GM19397 (cell line): ENCODE measurements around the gene XPC.

Source experiments
- ATAC-seq: cut with Tn5 transposase; IDR thresholded peaks from one replicate; pipeline ENCODE4 v1.9.1; 2021; ENCODE audit warnings: mild to moderate bottlenecking, moderate library complexity; ENCODE audit not compliant: unreplicated experiment

Gene XPC

DNA sequence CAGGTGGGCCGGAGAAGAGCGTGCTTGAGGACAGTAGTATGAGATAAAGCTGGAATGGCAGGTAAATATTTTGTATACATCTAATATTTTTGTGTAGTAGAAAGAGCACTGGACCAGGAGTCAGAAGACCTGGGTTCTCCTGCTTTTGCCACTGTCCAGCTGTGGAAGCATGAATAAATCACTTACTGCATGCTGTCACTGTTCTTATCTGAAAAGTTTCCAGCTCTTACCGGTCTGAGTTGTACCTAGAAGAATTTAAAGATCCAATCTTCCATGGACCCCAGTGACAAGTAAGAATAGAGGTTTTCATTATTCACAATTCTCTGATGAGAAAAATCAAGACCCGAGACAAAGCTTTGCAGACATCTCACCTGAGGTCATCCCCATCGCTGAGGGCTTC lies 5.9 kb downstream of the XPC start:
- ATAC-seq: no peak

DNA sequence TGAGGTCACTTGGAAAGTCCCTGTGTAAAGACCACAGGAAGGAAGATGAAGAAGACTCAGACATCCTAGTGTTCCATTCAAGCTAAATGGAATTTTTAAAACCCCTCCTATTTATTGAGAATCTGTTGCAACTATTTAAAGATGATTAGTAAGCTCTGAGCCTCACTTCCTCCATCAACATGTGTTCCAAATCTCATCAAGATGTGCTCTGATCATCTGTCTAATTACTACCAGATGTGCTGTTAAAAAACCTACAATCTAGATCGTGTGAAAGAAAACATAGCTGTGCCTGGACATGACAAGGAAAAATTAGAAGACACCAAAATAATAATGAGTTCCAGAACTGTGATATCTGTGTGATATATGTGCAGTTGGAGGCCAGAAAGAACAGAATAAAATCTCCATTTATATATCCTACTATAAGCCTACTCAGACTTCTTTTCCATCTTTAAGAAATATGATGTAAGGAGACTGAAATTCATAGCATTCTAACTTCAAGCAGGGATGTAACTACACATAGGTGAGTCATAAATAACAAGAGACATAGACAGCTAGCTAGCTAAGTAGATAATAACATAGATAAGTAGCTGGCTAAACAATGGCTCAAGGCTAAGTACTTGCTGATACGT lies 7.8 kb downstream of the XPC start:
- no peak for ATAC-seq

- no peak for ATAC-seq
These were observed 8.5 kb downstream of the XPC start for GRCh38 chr3:14169871-14170270.

GRCh38 chr3:14169435-14169834 lies 9.0 kb downstream of the XPC start:
- no peak for ATAC-seq

GRCh38 chr3:14166877-14167603 lies 11.4 kb downstream of the XPC start:
- ATAC-seq: no peak

DNA sequence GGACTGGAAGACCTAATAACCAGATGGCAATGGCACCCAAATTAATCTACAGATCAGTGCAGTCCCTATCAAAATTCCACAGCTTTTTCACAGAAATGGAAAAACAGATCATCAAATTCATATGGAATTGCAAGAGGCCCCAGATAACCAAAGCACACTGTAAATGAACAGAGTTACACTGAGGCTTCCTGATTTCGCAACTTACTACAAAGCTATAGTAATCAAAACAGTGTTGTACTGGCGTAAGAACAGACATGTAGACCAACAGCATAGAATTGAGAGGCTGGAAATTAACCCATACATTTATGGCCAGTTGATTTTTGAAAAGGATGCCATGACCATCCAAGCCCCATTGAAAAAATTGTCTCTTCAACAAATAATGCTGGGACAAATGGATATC lies 16.2 kb downstream of the XPC start:
- ATAC-seq: no peak

- no peak for ATAC-seq
These were observed 17.1 kb downstream of the XPC start for GRCh38 chr3:14161282-14161681.

GRCh38 chr3:14159426-14159825 lies 19.0 kb downstream of the XPC start:
- no peak for ATAC-seq

DNA sequence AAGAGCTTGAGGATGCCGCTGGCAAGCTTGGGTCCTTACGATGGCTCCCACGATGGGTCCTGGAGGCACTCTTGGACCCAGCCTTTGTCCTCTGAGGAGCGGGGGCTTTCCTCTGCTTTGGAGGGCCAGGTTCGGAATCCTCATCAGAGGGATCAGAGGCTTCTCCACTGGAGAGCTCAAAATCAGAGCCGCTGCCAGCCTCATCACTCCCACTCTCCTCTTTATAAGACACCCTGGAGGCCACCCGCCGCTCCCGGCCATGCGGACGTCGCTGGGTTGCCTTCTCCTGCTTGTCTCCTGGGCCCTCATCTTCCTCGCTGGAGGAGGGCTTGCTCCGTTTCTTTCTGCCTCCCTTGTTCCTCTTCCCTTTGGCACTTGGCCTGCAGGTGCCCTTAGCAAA lies 20.0 kb downstream of the XPC start:
- ATAC-seq: no peak

- no peak for ATAC-seq
These were observed 20.4 kb downstream of the XPC start for GRCh38 chr3:14157951-14158350.

DNA sequence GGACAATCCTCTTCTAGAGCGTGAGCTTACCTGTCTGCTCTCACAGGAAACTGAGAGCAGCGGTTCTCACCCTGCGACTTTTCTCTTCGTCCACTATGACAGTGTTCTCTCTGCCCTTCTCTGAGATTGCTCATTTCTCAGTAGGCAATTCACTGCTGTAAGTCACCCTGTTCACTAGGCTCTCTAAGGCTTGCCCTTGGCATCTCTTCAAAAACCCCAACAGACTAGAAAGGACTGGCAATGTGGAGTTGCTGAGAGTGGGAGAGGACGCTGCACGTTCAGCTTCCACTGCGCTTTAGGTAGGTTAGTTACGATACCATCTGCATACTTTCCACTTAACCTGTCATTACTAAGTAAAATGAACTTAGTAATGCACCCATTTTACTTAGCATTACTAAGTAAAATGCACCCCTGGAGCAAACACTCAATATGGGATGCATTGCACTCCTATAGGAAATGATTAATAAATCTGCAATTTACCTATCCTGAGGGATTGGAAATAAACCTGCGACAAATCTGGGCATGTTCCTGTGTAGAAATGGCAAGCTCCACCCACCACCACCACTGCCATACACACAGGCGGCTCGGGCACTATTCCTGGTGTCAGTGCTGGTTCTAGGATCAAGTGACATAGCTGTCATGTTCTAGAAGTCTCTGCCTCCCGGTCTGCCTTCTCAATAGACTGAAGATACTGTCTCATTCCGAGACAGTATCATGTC lies 21.4 kb downstream of the XPC start:
- no peak for ATAC-seq

DNA sequence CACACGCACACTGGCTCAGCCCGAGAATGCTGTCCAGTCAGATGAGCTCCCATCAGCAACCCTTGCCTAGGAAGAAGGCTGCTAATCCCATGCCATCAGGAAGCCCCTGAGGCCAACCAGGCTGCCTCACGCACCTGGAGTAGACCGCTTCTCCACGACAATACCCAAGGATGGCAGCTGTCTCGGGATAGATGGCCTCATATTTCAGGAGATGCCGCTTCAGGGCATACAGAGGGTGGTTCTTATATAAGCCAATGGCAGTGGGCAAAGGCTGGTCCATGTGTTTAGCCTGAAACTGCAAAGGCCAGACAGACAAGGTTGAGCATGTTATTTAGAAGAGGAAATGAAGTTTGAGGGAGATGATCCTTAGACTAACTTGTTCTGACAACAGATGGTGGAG lies 22.2 kb downstream of the XPC start:
- no peak for ATAC-seq

DNA sequence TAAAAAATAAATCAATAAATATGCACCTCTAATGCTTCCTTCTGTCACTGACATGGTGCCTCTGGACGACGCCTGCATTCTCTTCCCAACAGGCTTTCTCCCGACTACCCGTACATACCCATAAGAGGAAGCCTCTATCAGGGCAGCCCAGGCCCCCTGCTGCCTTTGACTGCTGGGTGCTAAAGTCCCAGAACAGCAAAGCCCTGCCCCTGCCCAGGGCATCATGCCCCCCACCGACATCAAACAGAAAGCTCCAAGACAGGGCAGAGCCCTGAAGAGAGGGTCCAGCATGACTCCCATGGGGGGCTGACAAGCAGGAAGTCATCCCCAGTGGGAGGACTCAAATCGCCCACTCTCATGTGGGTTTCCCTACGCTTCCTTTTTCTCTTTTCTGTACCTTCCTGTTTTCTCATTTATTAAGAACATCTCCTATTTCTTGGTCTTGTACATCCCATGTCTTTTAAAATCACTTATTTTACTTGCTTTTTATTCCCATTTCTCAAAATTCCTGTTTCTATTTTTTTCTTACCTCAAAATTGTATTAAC lies 23.4 kb downstream of the XPC start:
- no peak for ATAC-seq

- ATAC-seq: no peak
These were observed 24.1 kb downstream of the XPC start for GRCh38 chr3:14154276-14154675.

DNA sequence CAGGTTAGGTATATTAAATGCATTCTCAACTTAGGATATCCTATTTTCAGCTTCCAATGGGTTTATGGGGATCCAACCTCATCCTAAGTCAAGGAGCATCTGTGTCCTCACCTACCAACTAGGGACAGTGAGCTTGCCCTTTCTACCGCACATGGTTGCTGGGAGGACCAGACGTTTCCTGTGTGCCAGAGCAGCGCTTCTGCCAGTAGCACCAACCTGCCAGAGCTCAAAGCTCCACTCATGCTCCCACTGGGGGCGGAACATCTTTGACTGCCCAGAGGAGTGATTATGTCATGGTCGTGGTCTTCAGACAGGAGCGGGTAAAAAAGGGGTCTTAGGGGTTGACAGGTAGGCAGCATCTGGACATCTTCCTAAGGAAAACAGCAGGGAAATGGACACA lies 24.7 kb downstream of the XPC start:
- ATAC-seq: no peak

DNA sequence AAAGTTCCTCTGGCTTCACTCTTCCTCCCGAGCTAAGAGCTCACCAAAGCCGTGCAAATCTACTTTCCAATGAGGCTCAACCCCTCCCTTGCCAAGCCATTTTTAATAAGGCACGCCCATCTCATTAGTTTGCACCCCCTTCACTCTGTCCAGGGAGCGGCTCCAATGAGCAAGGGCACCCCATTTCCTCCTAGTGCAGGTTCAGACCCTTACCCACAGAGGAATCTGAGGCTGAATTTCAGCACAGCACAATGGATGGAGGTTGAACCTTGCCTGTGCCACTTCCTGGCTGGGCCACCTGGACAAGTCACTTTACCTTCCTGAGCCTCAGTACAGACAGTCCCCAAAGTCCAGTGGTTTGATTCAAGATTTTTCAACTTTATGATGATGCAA lies 25.4 kb downstream of the XPC start:
- no peak for ATAC-seq

DNA sequence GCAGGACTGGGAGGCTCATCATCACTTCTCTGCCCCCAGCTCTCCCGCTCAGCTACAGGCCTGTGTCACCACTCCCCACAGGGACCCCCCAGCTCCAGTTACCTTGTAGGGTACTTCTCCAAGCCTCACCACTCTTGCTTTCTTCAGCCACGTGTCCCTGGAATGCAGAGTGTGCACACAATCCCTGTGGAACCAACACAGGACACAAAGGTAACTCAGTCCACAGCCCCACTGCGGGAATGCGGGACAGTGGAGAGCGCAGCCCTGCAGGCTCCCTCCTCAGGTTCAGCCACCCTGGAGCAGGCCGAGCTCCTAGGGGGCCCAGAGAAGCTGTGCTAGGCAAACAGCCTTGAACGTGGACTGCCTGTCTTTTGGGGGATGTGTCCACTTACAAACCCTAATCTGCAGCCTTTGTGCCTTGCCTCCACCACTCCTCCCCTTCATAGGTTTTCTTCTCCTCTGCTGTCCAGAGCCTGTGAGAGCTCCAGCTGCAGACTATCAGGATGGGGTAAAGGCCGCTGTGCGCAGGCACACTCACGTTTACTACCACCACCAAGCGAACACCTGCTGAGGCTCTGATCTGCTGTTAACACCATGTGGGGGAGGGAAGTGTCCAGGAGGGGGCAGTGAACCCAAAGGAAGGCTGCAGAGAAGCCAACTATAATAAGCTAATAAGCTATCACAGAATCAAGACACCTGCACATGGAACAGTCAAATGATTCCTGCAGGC lies 26.0 kb downstream of the XPC start:
- no peak for ATAC-seq

DNA sequence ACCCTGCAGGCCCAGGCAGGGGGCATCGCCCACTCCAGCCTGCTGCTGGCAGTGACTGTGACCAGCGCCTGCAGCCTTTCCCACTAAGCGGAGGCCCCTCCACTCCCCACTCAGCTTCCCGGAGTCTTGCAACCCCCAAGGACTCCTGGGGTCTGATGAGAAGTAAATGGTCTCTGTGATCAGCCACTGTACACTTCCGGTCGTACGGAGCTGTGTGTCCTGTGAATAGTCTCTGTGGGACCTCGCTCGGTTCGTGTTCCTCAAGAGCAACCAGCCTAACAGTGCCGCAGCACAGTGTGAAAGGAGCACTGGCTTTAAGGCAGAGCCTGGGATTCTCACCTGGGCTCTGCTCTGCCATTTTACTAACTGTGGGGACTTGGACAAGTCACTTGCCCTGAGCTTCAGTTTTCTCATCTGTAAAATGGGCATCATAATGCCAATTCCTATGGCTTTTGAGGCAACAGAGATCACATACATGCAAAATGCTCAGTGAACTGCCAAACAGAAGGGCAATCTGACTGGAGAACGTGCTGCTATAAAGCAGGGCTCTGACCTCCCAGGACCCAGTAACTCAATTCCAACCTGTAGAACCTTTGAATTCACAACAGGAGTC lies 26.8 kb downstream of the XPC start:
- ATAC-seq: no peak

- ATAC-seq: no peak
These were observed 27.7 kb downstream of the XPC start for GRCh38 chr3:14150491-14151230.

GRCh38 chr3:14150078-14150477 lies 28.3 kb downstream of the XPC start:
- ATAC-seq: no peak
